Prostate gland (tissue), 2 donors: ENCODE results near the gene ACTR2. TPM values are rescaled to one million over a fixed set of nuclear protein-coding genes. Genes with fewer than 3 reads are reported as not detected.

Experiments
- DNase-seq: peaks from one replicate; pipeline ENCODE4 v3.0.0-alpha.2; 2019; ENCODE audit warnings: low spot score
- H3K27ac ChIP-seq, 2 donors: fragments of 200-600 bp; sonication (generic); 2 replicates each; pipeline ENCODE4 v1.5.1; 2017 to 2019
- H3K27me3 ChIP-seq: fragments of 200-600 bp; sonication (generic); replicated peaks from 2 replicates; pipeline ENCODE4 v1.5.1; 2019; ENCODE audit not compliant: insufficient read depth
- H3K36me3 ChIP-seq, 2 donors: fragments of 200-600 bp; sonication (generic); 1 replicate in 1 of 2; 2 replicates in 1 of 2; pipeline versions ENCODE4 v1.5.1 to v1.8.1; 2017 to 2019
- H3K4me1 ChIP-seq: fragments of 200-600 bp; sonication (generic); replicated peaks from 2 replicates; pipeline ENCODE4 v1.5.1; 2019
- H3K4me3 ChIP-seq, 2 donors: fragments of 200-600 bp; sonication (generic); 2 replicates each; pipeline ENCODE4 v1.5.1; 2017 to 2019
- H3K9me3 ChIP-seq: fragments of 200-600 bp; sonication (generic); 2 replicates; pipeline ENCODE4 v1.5.1; 2017
- POLR2A ChIP-seq: fragments of 450-650 bp; IDR thresholded peaks from one replicate; pipeline ENCODE4 v1.6.1; 2016; ENCODE audit warnings: antibody characterized with exemption, mild to moderate bottlenecking
- POLR2AphosphoS5 ChIP-seq: sonication (generic); formaldehyde crosslinking; IDR thresholded peaks from one replicate; pipeline ENCODE4 v1.6.1; 2017; ENCODE audit warnings: antibody characterized with exemption
- whole genome bisulfite sequencing: methylation state at CpG from one replicate; pipeline ENCODE4 v1.1.5; 2018; 5-methylcytosine and 5-hydroxymethylcytosine counted together
- intact Hi-C: fragments of 100-400 bp; cut with DNase I; formaldehyde crosslinking; loops from one replicate; pipeline ENCODE4 v1.14.2; 2022
- total RNA-seq, 2 donors: library from RNA; depleted of rRNA; stranded (reverse); fragments of >200 nt; gene quantifications; one replicate each; pipeline ENCODE4 v1.1.0, GENCODE V29; 2016
- TF ChIP-seq, protein P1 (sequence below), 4 experiments: fragments of 200-600 bp in 2 of 4; fragments of 450-650 bp in 2 of 4; sonication (generic) in 2 of 4; IDR thresholded peaks; 1 replicate in 3 of 4; 2 replicates in 1 of 4; pipeline ENCODE4 v1.5.1; 2016 to 2019; ENCODE audit warnings: antibody characterized with exemption in 4 of 4, mild to moderate bottlenecking in 2 of 4, moderate library complexity in 2 of 4

The ACTR2 gene
- total RNA-seq, 2 donors from 2014 or later = 54.8 to 69.2 TPM

DNA sequence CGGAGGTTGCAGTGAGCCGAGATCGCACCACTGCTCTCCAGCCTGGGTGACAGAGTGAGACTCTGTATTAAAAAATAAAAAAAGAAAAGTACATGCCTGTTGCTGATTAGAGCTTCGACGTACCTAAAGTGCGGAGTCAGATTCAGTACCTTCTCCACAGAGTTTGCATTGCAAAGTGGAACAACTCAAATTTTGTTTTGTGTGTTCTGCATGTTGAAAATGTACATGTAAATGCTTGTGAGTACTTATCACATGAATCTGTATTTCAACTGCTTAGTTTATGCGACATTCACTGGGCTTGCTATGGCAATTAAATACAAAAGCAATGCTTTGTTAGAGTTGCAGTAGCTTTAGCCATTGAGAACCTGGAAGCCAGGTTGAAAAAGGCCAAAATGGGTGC, 36.4 kb downstream of the ACTR2 start:
- intact Hi-C loops = loop anchor here (2.0 kb wide), 2 partner anchors 173 to 289 kb away; no protein-coding TSS in a partner anchor
- Histone ChIP-seq H3K36me3 (no peaks in the 10 kb centered on the region), H3K4me3 (no peak overlapping the region), H3K9me3 (no peaks in the 10 kb centered on the region), H3K27ac (no peak overlapping the region), H3K4me1 (no peaks in the 10 kb centered on the region), H3K27me3 (no peaks in the 10 kb centered on the region)
- no peak for TF ChIP-seq POLR2AphosphoS5
- TF ChIP-seq, protein P1, sequence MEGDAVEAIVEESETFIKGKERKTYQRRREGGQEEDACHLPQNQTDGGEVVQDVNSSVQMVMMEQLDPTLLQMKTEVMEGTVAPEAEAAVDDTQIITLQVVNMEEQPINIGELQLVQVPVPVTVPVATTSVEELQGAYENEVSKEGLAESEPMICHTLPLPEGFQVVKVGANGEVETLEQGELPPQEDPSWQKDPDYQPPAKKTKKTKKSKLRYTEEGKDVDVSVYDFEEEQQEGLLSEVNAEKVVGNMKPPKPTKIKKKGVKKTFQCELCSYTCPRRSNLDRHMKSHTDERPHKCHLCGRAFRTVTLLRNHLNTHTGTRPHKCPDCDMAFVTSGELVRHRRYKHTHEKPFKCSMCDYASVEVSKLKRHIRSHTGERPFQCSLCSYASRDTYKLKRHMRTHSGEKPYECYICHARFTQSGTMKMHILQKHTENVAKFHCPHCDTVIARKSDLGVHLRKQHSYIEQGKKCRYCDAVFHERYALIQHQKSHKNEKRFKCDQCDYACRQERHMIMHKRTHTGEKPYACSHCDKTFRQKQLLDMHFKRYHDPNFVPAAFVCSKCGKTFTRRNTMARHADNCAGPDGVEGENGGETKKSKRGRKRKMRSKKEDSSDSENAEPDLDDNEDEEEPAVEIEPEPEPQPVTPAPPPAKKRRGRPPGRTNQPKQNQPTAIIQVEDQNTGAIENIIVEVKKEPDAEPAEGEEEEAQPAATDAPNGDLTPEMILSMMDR (IDR thresholded peaks at IDR 0.05) = no peak
- no peak for TF ChIP-seq POLR2A
- no peak for DNase-seq
- 85% methylated on average over 7 of the region's 7 CpGs for WGBS

DNA sequence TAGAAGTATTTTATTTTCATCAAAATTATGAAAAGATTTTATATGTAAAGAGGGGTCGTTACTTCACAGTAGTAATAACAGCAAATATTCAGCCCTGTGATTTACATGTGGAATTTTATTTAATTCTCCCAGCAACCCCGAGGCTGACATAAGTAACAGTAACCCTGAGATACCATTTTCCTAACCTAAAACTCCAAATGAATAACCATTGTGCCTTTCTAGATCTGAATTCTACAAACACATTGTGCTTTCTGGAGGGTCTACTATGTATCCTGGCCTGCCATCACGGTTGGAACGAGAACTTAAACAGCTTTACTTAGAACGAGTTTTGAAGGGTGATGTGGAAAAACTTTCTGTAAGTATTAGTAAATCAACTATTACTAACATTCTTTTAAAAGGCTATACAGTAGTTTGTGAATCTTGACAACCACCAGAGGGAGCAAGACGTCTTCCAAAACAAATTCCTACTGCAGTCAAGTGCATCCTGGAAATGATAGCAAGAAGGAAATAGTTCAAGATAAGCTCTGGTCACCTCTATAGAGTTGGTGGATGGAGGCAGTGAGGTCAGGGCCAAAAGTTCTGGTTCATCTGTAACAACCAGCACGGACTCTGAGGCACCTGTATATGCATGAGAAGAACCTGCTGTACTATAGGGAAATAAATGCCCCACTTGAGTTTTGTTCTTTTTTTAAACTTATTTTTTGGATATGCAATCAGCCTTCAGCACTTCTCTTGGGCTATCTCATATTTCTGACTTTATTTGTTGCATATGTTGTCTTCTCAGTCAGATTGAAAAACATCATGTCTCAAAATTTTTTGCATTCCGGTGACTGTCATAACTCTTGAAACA, 37.4 kb downstream of the ACTR2 start:
- WGBS = 43% methylated on average over 8 of the region's 8 CpGs

DNA sequence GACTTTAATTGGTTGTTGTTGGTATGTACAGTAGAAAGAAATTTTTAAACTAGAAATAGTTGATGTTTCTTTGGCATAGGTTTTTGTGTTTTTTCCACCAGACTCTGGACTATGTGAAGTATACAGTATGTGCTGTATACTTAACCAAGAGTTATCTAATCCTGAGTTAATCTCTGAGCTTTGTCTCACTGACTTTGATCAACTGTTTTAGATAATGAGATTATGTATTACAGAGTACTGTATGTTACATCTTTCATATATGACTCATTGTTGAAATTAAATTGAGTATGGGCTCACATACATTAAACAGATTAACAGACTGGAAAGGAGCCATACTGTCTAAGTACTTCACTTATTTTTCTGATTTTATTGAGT, 38.0 kb downstream of the ACTR2 start:
- no peaks in the 10 kb centered on the region for H3K36me3 ChIP-seq

More for the DNA sequence above, 37.4 kb downstream of the ACTR2 start:
- no peak overlapping the region for H3K4me3 ChIP-seq
- no peaks in the 10 kb centered on the region for H3K4me1 ChIP-seq
- no peaks in the 10 kb centered on the region for H3K27me3 ChIP-seq
- TF ChIP-seq POLR2AphosphoS5 (peak; percentile 59), POLR2A (no peak)
- TF ChIP-seq, protein P1 (IDR thresholded peaks at IDR 0.05) = peak; percentile 44 to 85 (median 79)
- intact Hi-C loops = loop anchor here (2.0 kb wide), 2 partner anchors 172 to 288 kb away; no protein-coding TSS in a partner anchor
- no peaks in the 10 kb centered on the region for H3K9me3 ChIP-seq
- no peaks in the 10 kb centered on the region for H3K36me3 ChIP-seq
- no peak overlapping the region for H3K27ac ChIP-seq
- DNase-seq = peak; percentile 66

GRCh38 chr2:65267008-65267407, 39.4 kb downstream of the ACTR2 start:
- Histone ChIP-seq H3K27ac (no peak overlapping the region), H3K4me1 (no peaks in the 10 kb centered on the region), H3K9me3 (no peaks in the 10 kb centered on the region), H3K27me3 (no peaks in the 10 kb centered on the region), H3K36me3 (peaks cover 0 to 3% of the 10 kb centered on the region in 2 donors), H3K4me3 (no peak overlapping the region)
- no peak for TF ChIP-seq POLR2AphosphoS5
- TF ChIP-seq, protein P1 (IDR thresholded peaks at IDR 0.05) = no peak
- intact Hi-C loops = no loop called here
- WGBS = 95% methylated on average over 1 of the region's 1 CpG
- DNase-seq = no peak

More for the DNA sequence above, 38.0 kb downstream of the ACTR2 start:
- H3K27me3 ChIP-seq = no peaks in the 10 kb centered on the region
- H3K4me1 ChIP-seq = no peaks in the 10 kb centered on the region
- no peaks in the 10 kb centered on the region for H3K9me3 ChIP-seq
- no peak overlapping the region for H3K4me3 ChIP-seq
- no peak for DNase-seq
- H3K27ac ChIP-seq = no peak overlapping the region
- no peak for TF ChIP-seq POLR2AphosphoS5
- TF ChIP-seq POLR2A = no peak
- TF ChIP-seq, protein P1 (IDR thresholded peaks at IDR 0.05) = no peak
- intact Hi-C loops = loop anchor here (2.0 kb wide), 2 partner anchors 171 to 287 kb away; no protein-coding TSS in a partner anchor

DNA sequence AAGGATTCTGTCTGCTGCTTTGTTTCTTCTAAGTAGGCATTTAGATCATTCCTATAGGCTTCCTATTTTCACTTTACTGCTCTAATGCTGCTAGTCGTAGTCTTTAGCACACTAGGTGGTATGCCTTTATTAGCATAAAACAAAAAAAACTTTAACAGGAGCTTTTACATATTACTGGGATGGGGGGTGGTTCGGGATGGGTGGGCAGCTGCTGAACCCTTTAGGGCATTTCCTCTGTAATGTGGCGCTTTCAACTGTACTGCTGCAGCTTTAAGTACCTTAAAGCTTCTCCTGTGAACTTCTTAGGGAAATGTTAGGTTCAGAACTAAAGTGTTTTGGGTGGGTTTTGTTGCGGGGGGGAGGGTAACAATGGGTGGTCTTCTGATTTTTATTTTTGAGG, 41.3 kb downstream of the ACTR2 start:
- no peak for TF ChIP-seq POLR2AphosphoS5
- TF ChIP-seq, protein P1 (IDR thresholded peaks at IDR 0.05) = no peak
- TF ChIP-seq POLR2A = no peak
- DNase-seq = no peak
- H3K27me3 ChIP-seq = no peaks in the 10 kb centered on the region
- H3K27ac ChIP-seq = no peak overlapping the region
- no peak overlapping the region for H3K4me3 ChIP-seq
- 85% methylated on average over 4 of the region's 4 CpGs for WGBS
- H3K4me1 ChIP-seq = no peaks in the 10 kb centered on the region
- intact Hi-C loops = no loop called here
- H3K9me3 ChIP-seq = no peaks in the 10 kb centered on the region
- H3K36me3 ChIP-seq = peaks cover 0 to 3% of the 10 kb centered on the region in 2 donors
